K562 (cell line): Measurements from ENCODE around the gene HOXA5. TPM values are rescaled to one million over a fixed set of nuclear protein-coding genes. Genes with fewer than 3 reads are reported as not detected.

Experiments used
- ATAC-seq: fragments of 200-7000 bp; cut with Tn5 transposase; 3 replicates; pipeline ENCODE4 v1.9.1; 2020; ENCODE audit warnings: moderate library complexity
- BruUV-seq: library from RNA; stranded (reverse); fragments of 400-500 nt; replicated peaks from 2 replicates; lab custom pipeline; 2021; lab: Mats Ljungman, UMichigan
- CTCF ChIA-PET: fragments of 300-600 bp; formaldehyde crosslinking; extraction: SDS; loops from one replicate; lab custom pipeline; 2021; ENCODE audit warnings: low intra/inter-chr PET ratio; lab: Yijun Ruan, JAX
- POLR2A ChIA-PET: fragments of 300-600, 350-650 bp; sonication (Branson Sonifier 250); formaldehyde crosslinking; extraction: SDS; loops from one replicate; lab custom pipeline; 2021; ENCODE audit warnings: antibody characterized with exemption, inconsistent platforms; lab: Yijun Ruan, JAX
- DNase-seq, 4 experiments: peaks; one replicate each; pipeline versions ENCODE4 v3.0.0 to v3.0.0-alpha.2; 2011 to 2018; ENCODE audit warnings: low spot score in 3 of 4, mixed read lengths in 3 of 4; ENCODE audit errors: extremely low read depth in 1 of 4
- FAIRE-seq: peaks from 2 replicates; lab custom pipeline; 2011; peaks lifted over from hg19 to GRCh38; lab: Jason Lieb, UNC
- H2AFZ ChIP-seq: 2 replicates; pipeline ENCODE4 v1.6.0; 2011; ENCODE audit warnings: low read depth, low read length, control low read depth, inconsistent platforms
- H3K27ac ChIP-seq: fragments of 200-600 bp; 3 replicates; pipeline ENCODE4 v1.8.0; 2011; ENCODE audit warnings: low read depth, mild to moderate bottlenecking, control low read depth, inconsistent platforms, low read length, moderate library complexity, mixed read lengths; ENCODE audit errors: extremely low read depth
- H3K27me3 ChIP-seq, 2 experiments: fragments of 300-600 bp in 1 of 2; 2 replicates in 1 of 2; 3 replicates in 1 of 2; pipeline versions ENCODE4 v1.6.0 to v1.8.0; 2011; ENCODE audit warnings: inconsistent platforms in 2 of 2, low read length in 2 of 2, mild to moderate bottlenecking in 1 of 2, mixed read lengths in 1 of 2, moderate library complexity in 1 of 2; ENCODE audit not compliant: control insufficient read depth in 2 of 2, insufficient read depth in 2 of 2
- H3K36me3 ChIP-seq: fragments of 300-600 bp; 3 replicates; pipeline ENCODE4 v1.8.0; 2011; ENCODE audit warnings: mild to moderate bottlenecking, low read length, inconsistent platforms; ENCODE audit not compliant: control insufficient read depth, insufficient read depth
- H3K4me1 ChIP-seq, 2 experiments: fragments of 200-600 bp in 1 of 2; replicated peaks in 1 of 2; 2 replicates in 1 of 2; 3 replicates in 1 of 2; pipeline versions ENCODE4 v1.5.1 to v1.8.0; 2011; ENCODE audit warnings: inconsistent platforms in 2 of 2, low read length in 2 of 2, mild to moderate bottlenecking in 1 of 2, mixed read lengths in 1 of 2, moderate library complexity in 1 of 2; ENCODE audit not compliant: control insufficient read depth in 2 of 2, insufficient read depth in 2 of 2
- H3K4me2 ChIP-seq: 2 replicates; pipeline ENCODE4 v1.6.1; 2011; ENCODE audit warnings: low read length, control low read depth, inconsistent platforms, mixed read lengths; ENCODE audit not compliant: insufficient read depth
- H3K4me3 ChIP-seq: fragments of 200-600 bp; sonication (generic), shearing (Covaris generic); 2 replicates; pipeline ENCODE4 v1.5.1; 2016; ENCODE audit warnings: control low read depth, inconsistent platforms
- H3K79me2 ChIP-seq: fragments of 200-600 bp; 3 replicates; pipeline ENCODE4 v1.8.0; 2011; ENCODE audit warnings: low read length, inconsistent platforms; ENCODE audit not compliant: control insufficient read depth, insufficient read depth
- H3K9ac ChIP-seq, 2 experiments: 2 replicates each; pipeline versions ENCODE4 v1.6.0 to v1.6.1; 2011; ENCODE audit warnings: low read depth in 2 of 2, low read length in 2 of 2, control low read depth in 1 of 2, inconsistent platforms in 1 of 2, mild to moderate bottlenecking in 1 of 2, mixed read lengths in 1 of 2; ENCODE audit not compliant: insufficient read depth in 1 of 2
- H3K9me1 ChIP-seq: one replicate; pipeline ENCODE4 v1.6.0; 2011; ENCODE audit warnings: inconsistent platforms, mild to moderate bottlenecking, low read length, moderate library complexity; ENCODE audit not compliant: control insufficient read depth, insufficient read depth
- H3K9me3 ChIP-seq: replicated peaks from 2 replicates; pipeline ENCODE4 v1.5.1; 2011; ENCODE audit warnings: low read depth, low read length, inconsistent platforms; ENCODE audit not compliant: control insufficient read depth, insufficient read depth
- H4K20me1 ChIP-seq: replicated peaks from 2 replicates; pipeline ENCODE4 v1.6.1; 2011; ENCODE audit warnings: low read length, inconsistent platforms, mixed read lengths; ENCODE audit not compliant: control insufficient read depth, insufficient read depth
- BRD9 ChIP-seq: fragments of 450-650 bp; IDR thresholded peaks from 2 replicates; pipeline ENCODE4 v1.6.1; 2018; ENCODE audit warnings: low read depth; ENCODE audit not compliant: partially characterized antibody
- HDAC8 ChIP-seq: fragments of 450-650 bp; IDR thresholded peaks from 2 replicates; pipeline ENCODE4 v1.6.1; 2016; ENCODE audit warnings: mild to moderate bottlenecking, missing genetic modification characterization, moderate library complexity, missing compliant biosample characterization
- IFI16 ChIP-seq: fragments of 250-450 bp; sonication (Bioruptor Pico); IDR thresholded peaks from 2 replicates; pipeline ENCODE4 v2.1.2; 2022; ENCODE audit warnings: mild to moderate bottlenecking, inconsistent platforms
- KLF6 ChIP-seq: fragments of 250-450 bp; sonication (Bioruptor Pico); IDR thresholded peaks from 2 replicates; pipeline ENCODE4 v1.4.0; 2020; ENCODE audit warnings: mild to moderate bottlenecking, moderate library complexity, borderline replicate concordance
- MAFF ChIP-seq: IDR thresholded peaks from 2 replicates; pipeline ENCODE4 v1.6.1; 2012; ENCODE audit warnings: low read length, improper control_type of control experiment
- MCM3 ChIP-seq: fragments of 450-650 bp; IDR thresholded peaks from 2 replicates; pipeline ENCODE4 v1.6.1; 2016
- MTF1 ChIP-seq: fragments of 250-450 bp; sonication (Bioruptor Pico); IDR thresholded peaks from 2 replicates; pipeline ENCODE4 v1.9.0; 2021; ENCODE audit warnings: moderate library complexity, mild to moderate bottlenecking, inconsistent platforms, borderline replicate concordance
- RCOR1 ChIP-seq, 2 experiments: IDR thresholded peaks; 2 replicates each; pipeline ENCODE4 v1.6.1; 2012; ENCODE audit warnings: low read depth in 2 of 2, low read length in 2 of 2, borderline replicate concordance in 1 of 2, improper control_type of control experiment in 1 of 2
- RFX1 ChIP-seq: fragments of 450-650 bp; IDR thresholded peaks from 2 replicates; pipeline ENCODE4 v1.6.1; 2016; ENCODE audit warnings: mild to moderate bottlenecking, moderate library complexity
- SIX5 ChIP-seq, 2 experiments: IDR thresholded peaks; 2 replicates each; pipeline ENCODE4 v1.6.1; 2011; ENCODE audit warnings: low read length in 2 of 2, borderline replicate concordance in 1 of 2, low read depth in 1 of 2, mild to moderate bottlenecking in 1 of 2, moderate library complexity in 1 of 2; ENCODE audit not compliant: insufficient read depth in 1 of 2
- TARDBP ChIP-seq: fragments of 450-650 bp; IDR thresholded peaks from 2 replicates; pipeline ENCODE4 v1.6.1; 2016
- ZBTB17 ChIP-seq: fragments of 450-650 bp; formaldehyde crosslinking; IDR thresholded peaks from 2 replicates; pipeline ENCODE4 v1.4.0; 2020; ENCODE audit warnings: mild to moderate bottlenecking
- ZFP1 ChIP-seq: fragments of 450-650 bp; formaldehyde crosslinking; IDR thresholded peaks from 2 replicates; pipeline ENCODE4 v1.4.0; 2020; ENCODE audit warnings: mild to moderate bottlenecking, mixed read lengths
- ZKSCAN1 ChIP-seq: fragments of 150-350 bp; IDR thresholded peaks from 2 replicates; pipeline ENCODE4 v1.6.1; 2016; ENCODE audit warnings: low read depth, low read length
- ZNF785 ChIP-seq: fragments of 250-450 bp; sonication (Bioruptor Pico); IDR thresholded peaks from 2 replicates; pipeline ENCODE4 v1.4.0; 2020; ENCODE audit warnings: mild to moderate bottlenecking
- ZZZ3 ChIP-seq: fragments of 450-650 bp; IDR thresholded peaks from 2 replicates; pipeline ENCODE4 v1.6.1; 2016; ENCODE audit warnings: antibody characterized with exemption, mild to moderate bottlenecking, moderate library complexity
- WGBS: fragments of 100-300 bp; shearing (Covaris generic); methylation state at CpG from one replicate; pipeline ENCODE4 v1.1.6; 2016; ENCODE audit warnings: low coverage, mixed read lengths; ENCODE audit not compliant: insufficient coverage; ENCODE audit errors: missing lambda C conversion rate; 5-methylcytosine and 5-hydroxymethylcytosine counted together
- in situ Hi-C: fragments of 300-500 bp; cut with MboI; formaldehyde crosslinking; loops from 4 replicates; pipeline ENCODE4 v1.15.0; 2018; ENCODE audit warnings: inconsistent platforms, mixed read lengths
- intact Hi-C: fragments of 100-400 bp; cut with micrococcal nuclease; formaldehyde crosslinking; loops from 2 replicates; pipeline ENCODE4 v1.14.2; 2022
- polyA plus RNA-seq, 8 experiments: library from polyadenylated mRNA; depleted of rRNA in 4 of 8; stranded (reverse) in 5 of 8; unstranded in 3 of 8; fragments of >200 nt; fragmentation: Nextera tagmentation in 2 of 8; fragmentation: Illumina TruSeq in 1 of 8; extraction: Ambion mirVana in 2 of 8; extraction: Trizol in 1 of 8; gene quantifications; 2 replicates each; pipeline versions ENCODE4 v1.2.1 to v1.2.3, GENCODE V29; 2011 to 2014; ENCODE audit warnings: inconsistent platforms in 1 of 8, missing spikeins in 1 of 8
- total RNA-seq, 7 experiments: library from RNA; depleted of rRNA in 6 of 7; stranded (reverse); fragments of >200 nt in 6 of 7; fragmentation: Illumina TruSeq in 2 of 7; extraction: Trizol in 2 of 7; gene quantifications; 2 replicates each; pipeline versions ENCODE4 v1.2.1 to v1.2.3, GENCODE V29; 2011 to 2021; ENCODE audit warnings: low replicate concordance in 1 of 7
- TF ChIP-seq, protein P1 (sequence below): fragments of 250-450 bp; sonication (Bioruptor Pico); IDR thresholded peaks from 2 replicates; pipeline ENCODE4 v1.8.0; 2021; ENCODE audit warnings: borderline replicate concordance, mild to moderate bottlenecking, moderate library complexity; ENCODE audit not compliant: poor library complexity, severe bottlenecking
- TF ChIP-seq, protein P2 (sequence below): sonication (generic); formaldehyde crosslinking; IDR thresholded peaks from 2 replicates; pipeline ENCODE4 v1.8.0; 2022; ENCODE audit warnings: mild to moderate bottlenecking, missing genetic modification reagents
- TF ChIP-seq, protein P3 (sequence below): IDR thresholded peaks from 3 replicates; pipeline ENCODE4 v1.6.1; 2011; ENCODE audit warnings: borderline replicate concordance, mild to moderate bottlenecking, moderate library complexity; ENCODE audit not compliant: insufficient read length; ENCODE audit errors: extremely low read depth

Gene HOXA5
- total and polyA plus RNA-seq, 9 of the 15 experiments (the other 6 are each of a cell fraction or from before 2014, with no cell fraction given), result 0.13 TPM; not detected in 8

- CTCF ChIA-PET, result no interaction called here
- H3K27ac ChIP-seq, result no peak overlapping the region
- no peak overlapping the region for H2AFZ ChIP-seq
- TF ChIP-seq ZKSCAN1 (no peak), ZBTB17 (no peak), MTF1 (CRISPR knock-in tag) (no peak), ZNF785 (no peak), TARDBP (no peak), RFX1 (no peak), HDAC8 (tag) (no peak), RCOR1 (IDR thresholded peaks at IDR 0.05; ENCODE audit: borderline replicate concordance in 1 of 2, low read depth in 2 of 2, low read length in 2 of 2) (no peak), ZFP1 (CRISPR knock-in tag) (no peak), ZZZ3 (no peak), BRD9 (no peak), MCM3 (no peak), MAFF (no peak), KLF6 (no peak), SIX5 (IDR thresholded peaks at IDR 0.05; ENCODE audit: borderline replicate concordance in 1 of 2, insufficient read depth in 1 of 2, low read depth in 1 of 2, low read length in 2 of 2) (no peak), IFI16 (CRISPR knock-in tag) (no peak)
- TF ChIP-seq, protein P1, sequence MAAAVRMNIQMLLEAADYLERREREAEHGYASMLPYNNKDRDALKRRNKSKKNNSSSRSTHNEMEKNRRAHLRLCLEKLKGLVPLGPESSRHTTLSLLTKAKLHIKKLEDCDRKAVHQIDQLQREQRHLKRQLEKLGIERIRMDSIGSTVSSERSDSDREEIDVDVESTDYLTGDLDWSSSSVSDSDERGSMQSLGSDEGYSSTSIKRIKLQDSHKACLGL, result no peak
- TF ChIP-seq, protein P2, sequence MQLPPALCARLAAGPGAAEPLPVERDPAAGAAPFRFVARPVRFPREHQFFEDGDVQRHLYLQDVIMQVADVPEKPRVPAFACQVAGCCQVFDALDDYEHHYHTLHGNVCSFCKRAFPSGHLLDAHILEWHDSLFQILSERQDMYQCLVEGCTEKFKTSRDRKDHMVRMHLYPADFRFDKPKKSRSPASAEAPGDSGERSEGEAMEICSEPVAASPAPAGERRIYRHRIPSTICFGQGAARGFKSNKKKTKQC (CRISPR knock-in tag), result no peak
- TF ChIP-seq, protein P3, sequence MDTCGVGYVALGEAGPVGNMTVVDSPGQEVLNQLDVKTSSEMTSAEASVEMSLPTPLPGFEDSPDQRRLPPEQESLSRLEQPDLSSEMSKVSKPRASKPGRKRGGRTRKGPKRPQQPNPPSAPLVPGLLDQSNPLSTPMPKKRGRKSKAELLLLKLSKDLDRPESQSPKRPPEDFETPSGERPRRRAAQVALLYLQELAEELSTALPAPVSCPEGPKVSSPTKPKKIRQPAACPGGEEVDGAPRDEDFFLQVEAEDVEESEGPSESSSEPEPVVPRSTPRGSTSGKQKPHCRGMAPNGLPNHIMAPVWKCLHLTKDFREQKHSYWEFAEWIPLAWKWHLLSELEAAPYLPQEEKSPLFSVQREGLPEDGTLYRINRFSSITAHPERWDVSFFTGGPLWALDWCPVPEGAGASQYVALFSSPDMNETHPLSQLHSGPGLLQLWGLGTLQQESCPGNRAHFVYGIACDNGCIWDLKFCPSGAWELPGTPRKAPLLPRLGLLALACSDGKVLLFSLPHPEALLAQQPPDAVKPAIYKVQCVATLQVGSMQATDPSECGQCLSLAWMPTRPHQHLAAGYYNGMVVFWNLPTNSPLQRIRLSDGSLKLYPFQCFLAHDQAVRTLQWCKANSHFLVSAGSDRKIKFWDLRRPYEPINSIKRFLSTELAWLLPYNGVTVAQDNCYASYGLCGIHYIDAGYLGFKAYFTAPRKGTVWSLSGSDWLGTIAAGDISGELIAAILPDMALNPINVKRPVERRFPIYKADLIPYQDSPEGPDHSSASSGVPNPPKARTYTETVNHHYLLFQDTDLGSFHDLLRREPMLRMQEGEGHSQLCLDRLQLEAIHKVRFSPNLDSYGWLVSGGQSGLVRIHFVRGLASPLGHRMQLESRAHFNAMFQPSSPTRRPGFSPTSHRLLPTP, result no peak
- ATAC-seq (no peak), DNase-seq (no peak), FAIRE-seq (no peak)
- H3K4me1 ChIP-seq, result peaks cover 0 to 28% of the 10 kb centered on the region in 2 experiments; a peak in 2 of 5 replicates
- intact Hi-C loops, result no loop called here
- no peaks in the 10 kb centered on the region for H3K9me1 ChIP-seq
- H3K9me3 ChIP-seq, result no peaks in the 10 kb centered on the region
- in situ Hi-C loops, result no loop called here
- H3K27me3 ChIP-seq, result peaks cover 52 to 67% of the 10 kb centered on the region in 2 experiments; a peak in 4 of 5 replicates
- no peak overlapping the region for H3K4me3 ChIP-seq
- POLR2A ChIA-PET, result no interaction called here
- no peak overlapping the region for H3K4me2 ChIP-seq
- H4K20me1 ChIP-seq, result 0 out of 2 replicates have a peak, but pooled peaks cover 6% of the 10 kb centered on the region
- WGBS, result 0% methylated on average over 4 of the region's 4 CpGs
- H3K9ac ChIP-seq, result no peak overlapping the region
- H3K79me2 ChIP-seq, result no peaks in the 10 kb centered on the region
- no TSS peak for BruUV-seq
- no peaks in the 10 kb centered on the region for H3K36me3 ChIP-seq
Observed at GRCh38 chr7:27112361-27112760, 31.1 kb downstream of the HOXA5 start.
